HG02840 (cell line): ENCODE data around the gene LYZL2.
"Not testable (repeated sequence)": the region's sequence is repeated elsewhere in the genome, so short reads cannot be mapped to it uniquely, and the experiment has no call there.

ENCODE experiments used
- ATAC-seq: cut with Tn5 transposase; IDR thresholded peaks from one replicate; pipeline ENCODE4 v1.9.1; 2021; ENCODE audit warnings: mild to moderate bottlenecking, moderate library complexity, moderate number of reproducible peaks; ENCODE audit not compliant: unreplicated experiment, low FRiP score

LYZL2 gene

GRCh38 chr10:30639946-30640786 lies 10.6 kb upstream of the LYZL2 start:
- no peak for ATAC-seq

GRCh38 chr10:30637881-30638467 lies 8.4 kb upstream of the LYZL2 start:
- ATAC-seq: no peak

GRCh38 chr10:30631188-30631587 lies 1.6 kb upstream of the LYZL2 start:
- no peak for ATAC-seq

GRCh38 chr10:30630571-30630970 lies 1.0 kb upstream of the LYZL2 start:
- no peak for ATAC-seq

GRCh38 chr10:30628576-30628975 lies 977 bp downstream of the LYZL2 start:
- ATAC-seq: not testable (repeated sequence)

GRCh38 chr10:30626837-30627236 lies 2.7 kb downstream of the LYZL2 start:
- ATAC-seq: not testable (repeated sequence)

- not testable (repeated sequence) for ATAC-seq
Measured at GRCh38 chr10:30626196-30626595, 3.4 kb downstream of the LYZL2 start.

GRCh38 chr10:30625080-30625479 lies 4.5 kb downstream of the LYZL2 start:
- ATAC-seq: no peak

GRCh38 chr10:30619966-30620365 lies 9.6 kb downstream of the LYZL2 start:
- ATAC-seq: no peak

- no peak for ATAC-seq
Measured at GRCh38 chr10:30617070-30617469, 12.5 kb downstream of the LYZL2 start.

- ATAC-seq: not testable (repeated sequence)
Measured at GRCh38 chr10:30611041-30611440, 18.5 kb downstream of the LYZL2 start.

GRCh38 chr10:30607814-30608213 lies 21.7 kb downstream of the LYZL2 start:
- ATAC-seq: no peak

- no peak for ATAC-seq
Measured at GRCh38 chr10:30606313-30606712, 23.2 kb downstream of the LYZL2 start.

GRCh38 chr10:30605341-30606121 lies 24.0 kb downstream of the LYZL2 start:
- ATAC-seq: not testable (repeated sequence)

GRCh38 chr10:30603589-30603988 lies 26.0 kb downstream of the LYZL2 start:
- ATAC-seq: no peak

GRCh38 chr10:30602747-30603146 lies 26.8 kb downstream of the LYZL2 start:
- ATAC-seq: no peak

GRCh38 chr10:30600005-30600404 lies 29.5 kb downstream of the LYZL2 start:
- no peak for ATAC-seq

GRCh38 chr10:30598105-30598776 lies 31.3 kb downstream of the LYZL2 start:
- no peak for ATAC-seq

GRCh38 chr10:30597433-30597824 lies 32.1 kb downstream of the LYZL2 start:
- ATAC-seq: not testable (repeated sequence)
